Breast epithelium (tissue), 3 donors: Measurements from ENCODE around the gene PALLD.

Source experiments
- POLR2A ChIP-seq: fragments of 450-650 bp; IDR thresholded peaks from one replicate; pipeline ENCODE4 v1.6.1; 2016; ENCODE audit warnings: antibody characterized with exemption, mild to moderate bottlenecking, moderate library complexity
- TF ChIP-seq, protein P1 (sequence below), 3 donors: fragments of 450-650 bp; IDR thresholded peaks; one replicate each; pipeline ENCODE4 v1.5.1; 2016 to 2017; ENCODE audit warnings: antibody characterized with exemption in 3 of 3, mild to moderate bottlenecking in 3 of 3, moderate library complexity in 3 of 3

DNA sequence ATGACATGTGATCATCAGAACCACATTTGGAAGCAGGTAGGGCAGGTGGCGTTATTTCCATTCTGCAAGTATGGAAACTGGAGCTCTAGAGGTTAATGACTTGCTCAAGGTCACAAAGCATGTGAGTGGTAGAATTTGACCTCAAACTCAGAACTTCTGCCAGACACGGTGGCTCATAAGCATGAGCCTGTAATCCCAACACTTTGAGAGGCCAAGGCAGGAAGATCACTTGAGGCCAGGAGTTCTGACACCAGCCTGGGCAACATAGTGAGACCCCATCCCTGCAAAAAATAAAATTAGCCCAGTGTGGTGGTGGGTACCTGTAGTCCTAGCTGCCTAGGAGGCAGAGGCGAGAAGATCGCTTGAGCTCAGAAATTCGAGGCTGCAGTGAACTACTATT is 139.2 kb downstream of the PALLD start:
- TF ChIP-seq, protein P1, sequence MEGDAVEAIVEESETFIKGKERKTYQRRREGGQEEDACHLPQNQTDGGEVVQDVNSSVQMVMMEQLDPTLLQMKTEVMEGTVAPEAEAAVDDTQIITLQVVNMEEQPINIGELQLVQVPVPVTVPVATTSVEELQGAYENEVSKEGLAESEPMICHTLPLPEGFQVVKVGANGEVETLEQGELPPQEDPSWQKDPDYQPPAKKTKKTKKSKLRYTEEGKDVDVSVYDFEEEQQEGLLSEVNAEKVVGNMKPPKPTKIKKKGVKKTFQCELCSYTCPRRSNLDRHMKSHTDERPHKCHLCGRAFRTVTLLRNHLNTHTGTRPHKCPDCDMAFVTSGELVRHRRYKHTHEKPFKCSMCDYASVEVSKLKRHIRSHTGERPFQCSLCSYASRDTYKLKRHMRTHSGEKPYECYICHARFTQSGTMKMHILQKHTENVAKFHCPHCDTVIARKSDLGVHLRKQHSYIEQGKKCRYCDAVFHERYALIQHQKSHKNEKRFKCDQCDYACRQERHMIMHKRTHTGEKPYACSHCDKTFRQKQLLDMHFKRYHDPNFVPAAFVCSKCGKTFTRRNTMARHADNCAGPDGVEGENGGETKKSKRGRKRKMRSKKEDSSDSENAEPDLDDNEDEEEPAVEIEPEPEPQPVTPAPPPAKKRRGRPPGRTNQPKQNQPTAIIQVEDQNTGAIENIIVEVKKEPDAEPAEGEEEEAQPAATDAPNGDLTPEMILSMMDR (IDR thresholded peaks at IDR 0.05), result no peak
- TF ChIP-seq POLR2A, result no peak
